WI38 (cell line): ENCODE results near the gene VPS35.

Experiments used
- H3K4me3 ChIP-seq: 2 replicates; pipeline ENCODE4 v1.5.1; 2011; ENCODE audit warnings: low read depth, mild to moderate bottlenecking, control low read depth, low read length
- TF ChIP-seq, protein P1 (sequence below): IDR thresholded peaks from 2 replicates; pipeline ENCODE4 v1.5.1; 2012; ENCODE audit warnings: low read depth, mild to moderate bottlenecking, control low read depth, low read length

The VPS35 gene

GRCh38 chr16:46651305-46651704, 37.7 kb downstream of the VPS35 start:
- TF ChIP-seq, protein P1, sequence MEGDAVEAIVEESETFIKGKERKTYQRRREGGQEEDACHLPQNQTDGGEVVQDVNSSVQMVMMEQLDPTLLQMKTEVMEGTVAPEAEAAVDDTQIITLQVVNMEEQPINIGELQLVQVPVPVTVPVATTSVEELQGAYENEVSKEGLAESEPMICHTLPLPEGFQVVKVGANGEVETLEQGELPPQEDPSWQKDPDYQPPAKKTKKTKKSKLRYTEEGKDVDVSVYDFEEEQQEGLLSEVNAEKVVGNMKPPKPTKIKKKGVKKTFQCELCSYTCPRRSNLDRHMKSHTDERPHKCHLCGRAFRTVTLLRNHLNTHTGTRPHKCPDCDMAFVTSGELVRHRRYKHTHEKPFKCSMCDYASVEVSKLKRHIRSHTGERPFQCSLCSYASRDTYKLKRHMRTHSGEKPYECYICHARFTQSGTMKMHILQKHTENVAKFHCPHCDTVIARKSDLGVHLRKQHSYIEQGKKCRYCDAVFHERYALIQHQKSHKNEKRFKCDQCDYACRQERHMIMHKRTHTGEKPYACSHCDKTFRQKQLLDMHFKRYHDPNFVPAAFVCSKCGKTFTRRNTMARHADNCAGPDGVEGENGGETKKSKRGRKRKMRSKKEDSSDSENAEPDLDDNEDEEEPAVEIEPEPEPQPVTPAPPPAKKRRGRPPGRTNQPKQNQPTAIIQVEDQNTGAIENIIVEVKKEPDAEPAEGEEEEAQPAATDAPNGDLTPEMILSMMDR = no peak

GRCh38 chr16:46650254-46650623, 38.7 kb downstream of the VPS35 start:
- TF ChIP-seq, protein P1 = no peak
- H3K4me3 ChIP-seq = peak overlapping the region; percentile 42; the same call in 1 of the 2 replicates

More at GRCh38 chr16:46651305-46651704, 37.7 kb downstream of the VPS35 start:
- H3K4me3 ChIP-seq = no peak overlapping the region

- H3K4me3 ChIP-seq = peak overlapping the region; percentile 42
- TF ChIP-seq, protein P1 = no peak
Observed at GRCh38 chr16:46649588-46650253, 39.3 kb downstream of the VPS35 start.

DNA sequence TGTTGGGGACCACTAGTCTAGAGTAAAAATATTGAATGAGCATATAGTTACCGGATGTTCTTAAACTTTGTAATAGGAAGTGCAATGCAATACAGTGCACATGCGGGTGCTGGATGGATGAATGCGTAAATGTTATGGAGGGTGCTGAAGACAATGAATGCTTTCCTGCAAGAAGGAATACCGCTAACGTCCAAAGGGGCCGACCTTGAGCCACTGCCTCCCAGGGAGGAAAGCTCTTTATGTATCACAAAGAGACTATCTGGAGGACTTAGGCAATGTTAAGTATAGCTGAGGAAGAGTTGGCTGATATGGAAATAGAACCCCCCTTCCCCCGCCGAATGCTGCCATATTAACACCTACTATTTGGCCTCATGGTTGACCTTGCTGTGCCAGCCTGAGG, 40.3 kb downstream of the VPS35 start:
- H3K4me3 ChIP-seq = no peak overlapping the region
- TF ChIP-seq, protein P1 = 0 out of 2 replicates have a peak, but pooled peaks have one; percentile 5

DNA sequence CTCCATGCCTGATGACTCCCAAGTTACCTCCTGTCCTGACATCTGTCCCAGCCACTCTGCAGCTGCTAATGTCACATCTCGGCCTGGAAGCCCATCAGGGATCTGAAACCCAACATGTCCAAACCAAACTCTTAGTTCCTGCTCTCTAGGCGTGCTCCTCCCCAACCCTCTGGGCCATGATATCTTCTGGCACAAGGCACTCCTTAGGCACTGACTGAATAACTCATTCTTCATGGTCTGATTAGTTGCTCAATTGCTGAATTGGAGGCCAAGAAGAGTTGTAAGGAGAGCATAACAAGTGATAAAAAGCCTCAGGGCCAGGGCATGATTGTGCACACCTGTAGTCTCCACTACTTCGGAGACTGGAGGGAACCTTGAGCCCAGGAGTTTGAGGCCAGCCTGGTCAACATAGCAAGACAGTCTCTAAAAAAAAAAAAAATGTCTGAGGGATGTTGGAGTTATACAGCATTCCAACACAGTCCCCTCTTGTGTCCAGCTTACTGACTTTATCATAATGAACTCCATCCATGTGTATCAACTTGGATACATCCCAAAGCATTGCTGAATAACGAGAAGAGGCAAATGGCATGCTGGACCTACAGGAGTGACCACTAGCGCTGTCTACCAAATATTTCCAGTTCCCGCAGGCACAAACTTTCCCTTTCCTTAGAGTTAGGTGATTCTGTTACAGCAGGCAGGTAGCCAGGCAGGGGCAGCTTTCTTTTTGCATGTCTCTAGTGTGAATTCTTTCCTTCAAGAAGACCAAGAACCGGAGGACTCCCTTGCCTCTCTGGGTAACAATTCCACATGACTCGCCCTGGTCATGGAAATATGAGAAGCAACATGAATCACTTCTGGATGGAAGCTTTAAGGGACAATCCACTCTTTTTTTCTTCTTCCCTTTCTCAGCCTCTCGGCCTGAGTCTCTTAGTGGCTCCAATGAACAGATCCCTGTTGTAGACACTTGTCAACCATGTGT, 49.7 kb downstream of the VPS35 start:
- H3K4me3 ChIP-seq = no peak overlapping the region
- TF ChIP-seq, protein P1 = no peak

DNA sequence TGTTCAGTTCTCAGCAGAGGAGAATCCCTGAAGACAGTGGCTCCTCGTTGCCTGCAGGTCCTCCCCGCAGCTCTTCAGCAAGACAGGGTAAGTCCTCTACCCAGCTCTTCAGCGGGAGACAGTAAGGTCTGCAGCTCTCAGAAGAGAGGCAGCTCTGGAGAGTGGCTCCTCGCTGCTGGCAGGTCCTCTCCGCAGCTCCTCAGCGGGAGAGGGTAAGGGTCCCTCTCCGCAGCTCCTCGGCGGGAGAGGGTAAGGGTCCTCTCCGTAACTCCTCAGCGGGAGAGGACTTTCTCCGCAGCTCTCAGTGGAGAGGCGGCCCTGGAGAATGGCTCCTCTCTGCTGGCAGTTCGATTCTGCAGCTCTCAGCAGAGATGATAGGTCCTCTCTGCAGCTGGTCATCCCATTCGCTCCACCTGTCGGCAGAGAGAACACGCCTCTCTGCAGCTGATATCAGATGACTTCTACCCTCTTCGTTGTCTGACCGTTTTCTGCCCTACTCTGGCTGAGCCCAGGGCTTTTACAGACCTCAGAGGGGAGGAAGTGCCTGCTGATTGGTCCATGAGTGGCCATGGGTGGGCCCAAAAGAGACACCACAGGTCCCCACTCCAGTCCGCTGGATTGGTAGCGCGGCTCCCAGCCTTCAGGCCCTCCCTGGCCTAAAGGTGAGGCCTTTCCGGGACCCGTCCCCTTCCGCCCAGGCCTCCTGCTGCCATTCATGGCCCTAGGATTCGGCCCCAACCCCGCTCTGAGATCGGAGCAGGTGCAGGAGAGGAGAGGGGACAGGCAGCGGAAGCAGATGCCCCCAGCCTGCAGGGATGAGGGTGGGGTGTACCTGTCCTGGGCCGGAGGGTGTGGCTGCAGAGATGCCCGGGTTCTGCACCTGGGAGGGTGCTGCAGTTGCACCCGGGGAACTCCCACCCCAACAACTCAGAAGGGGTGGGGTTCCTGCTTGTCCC, 55.9 kb downstream of the VPS35 start:
- no peak overlapping the region for H3K4me3 ChIP-seq
- TF ChIP-seq, protein P1 = no peak
